ENCODE measurements around the gene LGALS1. TPM values are rescaled to one million over a fixed set of nuclear protein-coding genes. Genes with fewer than 3 reads are reported as not detected.

The LGALS1 gene
- total RNA-seq, 2 experiments from 2014 or later: 1,392 to 1,515 TPM

Other genes starting within 250 kb of the LGALS1 start
- under 1 TPM; 0.07 to 0.50 TPM for gene ELFN2, start 248.2 kb upstream of the LGALS1 start, total RNA-seq
- 100 to 1,000 TPM; 196 to 220 TPM for gene MFNG, start 189.3 kb upstream of the LGALS1 start, total RNA-seq
- gene CARD10, start 156.2 kb upstream of the LGALS1 start, total RNA-seq: under 1 TPM in 1 of 2 experiments, not detected in 1; 0.16 TPM
- gene CDC42EP1, start 115.2 kb upstream of the LGALS1 start, total RNA-seq: under 1 TPM; 0.42 to 0.47 TPM
- not detected for gene LGALS2, start 95.5 kb upstream of the LGALS1 start, total RNA-seq
- gene GGA1, start 66.8 kb upstream of the LGALS1 start, total RNA-seq: 10 to 100 TPM; 76.9 to 85.9 TPM
- gene SH3BP1, start 36.0 kb upstream of the LGALS1 start, total RNA-seq: 100 to 1,000 TPM; 231 to 275 TPM
- 10 to 100 TPM; 25.9 to 32.6 TPM for gene PDXP, start 16.9 kb upstream of the LGALS1 start, total RNA-seq
- 10 to 100 TPM; 49.9 to 53.3 TPM for gene NOL12, start 10.7 kb downstream of the LGALS1 start, total RNA-seq
- 10 to 100 TPM; 42.0 to 55.2 TPM for gene TRIOBP, start 21.4 kb downstream of the LGALS1 start, total RNA-seq
- gene GCAT, start 132.3 kb downstream of the LGALS1 start, total RNA-seq: 10 to 100 TPM; 14.9 to 18.3 TPM
- not detected for gene GALR3, start 147.7 kb downstream of the LGALS1 start, total RNA-seq
- gene ANKRD54, start 168.7 kb downstream of the LGALS1 start, total RNA-seq: 10 to 100 TPM; 27.2 to 31.2 TPM
- gene EIF3L, start 173.8 kb downstream of the LGALS1 start, total RNA-seq: 100 to 1,000 TPM; 218 to 370 TPM
- 10 to 100 TPM; 19.7 to 23.1 TPM for gene MICALL1, start 230.7 kb downstream of the LGALS1 start, total RNA-seq